GM13976 (cell line): Measurements from ENCODE around the gene SUGCT.

Source experiments
- DNase-seq: peaks from one replicate; pipeline ENCODE4 v3.0.0; 2012; ENCODE audit warnings: low spot score
- in situ Hi-C: fragments of 300-500 bp; cut with MboI; formaldehyde crosslinking; loops from one replicate; pipeline ENCODE4 v1.12.0; 2022; ENCODE audit warnings: low sequenced_read_pairs, mixed read lengths, inconsistent platforms; ENCODE audit not compliant: unreplicated experiment
- TF ChIP-seq, protein P1 (sequence below): IDR thresholded peaks from 2 replicates; pipeline ENCODE4 v1.5.1; 2012; ENCODE audit warnings: borderline replicate concordance, mild to moderate bottlenecking; ENCODE audit not compliant: insufficient read depth; ENCODE audit errors: extremely low read depth, missing control alignments, control extremely low read depth

The SUGCT gene

DNA sequence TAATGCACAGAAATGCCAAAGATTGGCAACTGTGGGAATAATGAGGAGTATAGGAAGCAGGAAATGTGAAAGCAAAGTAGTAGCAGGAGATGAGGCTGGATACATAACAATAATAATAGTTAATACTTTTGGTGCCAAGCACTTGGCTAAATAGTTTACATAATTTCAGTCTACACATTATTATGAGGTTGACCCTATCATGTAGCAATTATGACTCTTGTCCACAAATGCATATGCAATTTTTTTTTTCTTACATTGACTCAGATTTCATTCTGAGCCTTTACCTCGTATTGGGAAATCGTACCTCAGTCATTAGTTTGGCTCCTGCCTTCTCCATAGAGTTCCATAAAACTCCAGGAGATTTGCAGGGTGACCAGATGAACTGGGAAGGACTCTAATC, 219.9 kb downstream of the SUGCT start:
- in situ Hi-C loops = no loop called here
- TF ChIP-seq, protein P1, sequence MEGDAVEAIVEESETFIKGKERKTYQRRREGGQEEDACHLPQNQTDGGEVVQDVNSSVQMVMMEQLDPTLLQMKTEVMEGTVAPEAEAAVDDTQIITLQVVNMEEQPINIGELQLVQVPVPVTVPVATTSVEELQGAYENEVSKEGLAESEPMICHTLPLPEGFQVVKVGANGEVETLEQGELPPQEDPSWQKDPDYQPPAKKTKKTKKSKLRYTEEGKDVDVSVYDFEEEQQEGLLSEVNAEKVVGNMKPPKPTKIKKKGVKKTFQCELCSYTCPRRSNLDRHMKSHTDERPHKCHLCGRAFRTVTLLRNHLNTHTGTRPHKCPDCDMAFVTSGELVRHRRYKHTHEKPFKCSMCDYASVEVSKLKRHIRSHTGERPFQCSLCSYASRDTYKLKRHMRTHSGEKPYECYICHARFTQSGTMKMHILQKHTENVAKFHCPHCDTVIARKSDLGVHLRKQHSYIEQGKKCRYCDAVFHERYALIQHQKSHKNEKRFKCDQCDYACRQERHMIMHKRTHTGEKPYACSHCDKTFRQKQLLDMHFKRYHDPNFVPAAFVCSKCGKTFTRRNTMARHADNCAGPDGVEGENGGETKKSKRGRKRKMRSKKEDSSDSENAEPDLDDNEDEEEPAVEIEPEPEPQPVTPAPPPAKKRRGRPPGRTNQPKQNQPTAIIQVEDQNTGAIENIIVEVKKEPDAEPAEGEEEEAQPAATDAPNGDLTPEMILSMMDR = no peak
- DNase-seq = no peak

DNA sequence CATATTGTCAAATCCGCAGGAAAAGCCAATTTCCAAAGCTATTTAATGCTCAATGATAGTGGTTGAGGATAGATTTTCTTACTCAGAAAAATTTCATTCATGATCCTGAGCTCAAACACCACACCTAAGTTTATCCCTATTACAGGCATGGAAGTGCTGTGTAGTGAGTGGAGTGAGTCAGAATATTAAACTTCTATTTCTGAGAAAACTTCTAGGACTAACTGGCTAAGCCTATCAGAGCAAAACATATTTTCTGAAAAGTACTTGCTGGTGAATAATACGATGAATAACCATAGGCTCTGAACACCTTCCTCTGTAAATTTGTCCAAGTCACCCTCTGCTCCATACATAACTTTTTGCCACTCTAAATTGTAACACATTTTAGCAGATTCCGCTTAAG, 221.5 kb downstream of the SUGCT start:
- in situ Hi-C loops = no loop called here
- TF ChIP-seq, protein P1 = no peak
- no peak for DNase-seq

DNA sequence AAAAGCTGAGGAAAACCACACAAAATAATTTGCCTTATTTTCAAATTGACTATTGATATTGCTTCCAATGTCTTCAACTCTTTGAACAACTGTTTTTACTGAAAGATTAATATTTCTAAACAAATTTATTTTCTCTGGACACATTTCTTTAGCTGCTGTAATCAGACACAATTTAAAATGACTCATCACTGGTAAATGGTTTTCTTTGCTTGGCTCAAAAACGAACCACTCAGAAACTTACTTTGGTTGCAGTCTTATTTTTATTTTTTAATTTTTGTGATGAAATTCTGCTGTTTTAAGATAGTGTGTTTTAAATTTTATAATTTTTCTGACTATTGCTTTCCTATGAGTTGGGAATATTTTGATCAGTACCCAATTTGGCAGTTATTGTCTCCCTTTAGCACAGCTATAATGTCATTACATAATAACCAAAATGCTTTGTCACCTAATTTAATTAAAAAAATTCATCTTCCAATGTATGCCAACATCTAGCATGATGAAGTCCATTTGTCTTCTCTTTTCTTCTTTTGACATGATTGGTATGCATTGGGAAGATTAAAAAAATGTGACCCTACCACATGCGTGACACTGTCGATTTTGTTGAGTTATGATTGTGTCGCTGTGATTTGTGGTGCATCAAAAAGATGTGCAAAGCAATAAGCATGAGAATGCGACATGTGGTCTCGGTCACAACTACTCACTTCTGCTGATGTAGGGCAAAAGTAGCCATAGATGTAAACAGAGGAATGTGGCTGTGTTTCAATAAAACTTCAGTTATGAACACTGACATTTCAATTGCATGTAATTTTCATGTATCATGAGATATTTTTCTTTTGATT, 222.3 kb downstream of the SUGCT start:
- in situ Hi-C loops = no loop called here
- no peak for DNase-seq
- TF ChIP-seq, protein P1 = no peak

DNA sequence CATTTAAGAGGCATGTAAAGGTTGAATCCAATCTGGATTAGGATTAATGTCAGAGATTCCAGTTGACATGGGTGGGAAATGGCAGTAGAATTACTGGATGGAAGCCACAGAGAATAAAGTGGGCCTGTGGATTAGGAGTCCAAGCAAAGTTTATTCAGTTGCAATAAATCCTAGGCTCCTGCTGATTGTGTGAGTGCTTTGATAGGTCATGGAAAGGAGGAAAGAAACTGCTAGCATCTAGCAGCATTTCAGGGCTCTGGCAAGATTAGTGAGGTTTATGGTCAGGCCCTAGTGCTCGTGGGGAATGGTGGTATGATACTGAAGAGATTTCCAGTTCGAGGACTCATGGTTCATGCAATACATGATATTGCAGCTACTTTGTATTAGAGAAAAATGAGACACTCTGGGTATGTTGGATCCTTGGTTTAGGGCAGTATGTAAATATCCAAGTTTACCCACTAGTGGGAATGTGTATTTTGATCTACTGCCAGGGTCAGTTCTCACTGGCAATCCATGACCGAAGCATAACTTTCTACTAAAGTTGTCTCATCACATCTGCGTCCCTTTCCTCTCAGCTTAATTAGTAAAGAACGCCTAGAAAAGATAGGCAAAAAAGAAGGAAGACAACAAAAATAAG, 235.0 kb downstream of the SUGCT start:
- DNase-seq = no peak
- in situ Hi-C loops = no loop called here
- TF ChIP-seq, protein P1 = no peak

DNA sequence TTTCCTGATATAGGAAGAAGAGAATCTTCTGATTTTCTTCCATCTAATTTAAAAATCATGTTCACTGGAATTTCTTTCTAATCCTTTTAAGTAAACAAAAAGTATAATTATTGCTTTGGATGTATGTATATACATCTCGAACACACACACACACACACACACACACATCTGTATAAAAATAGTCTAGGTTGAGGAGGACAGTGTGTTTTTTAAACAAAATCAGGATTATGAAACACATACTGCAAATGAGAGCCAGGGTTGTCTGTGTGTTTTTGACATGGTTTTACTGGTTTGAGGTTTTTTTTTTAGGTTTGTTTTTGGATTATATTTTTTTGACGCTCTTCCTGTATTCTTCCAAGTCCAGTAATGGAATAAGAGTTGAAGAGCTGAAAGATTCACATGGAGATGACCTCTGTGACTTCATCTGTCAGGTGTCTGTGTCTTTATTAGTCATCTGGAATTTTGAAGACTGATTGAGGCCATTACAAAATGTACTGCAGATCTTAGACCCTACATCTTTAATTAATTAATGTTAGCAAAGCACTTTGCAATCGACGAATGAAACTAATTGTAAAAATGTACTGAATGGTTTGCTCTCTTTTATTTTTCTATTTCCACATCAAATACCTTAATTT, 237.1 kb downstream of the SUGCT start:
- DNase-seq = no peak
- in situ Hi-C loops = no loop called here

DNA sequence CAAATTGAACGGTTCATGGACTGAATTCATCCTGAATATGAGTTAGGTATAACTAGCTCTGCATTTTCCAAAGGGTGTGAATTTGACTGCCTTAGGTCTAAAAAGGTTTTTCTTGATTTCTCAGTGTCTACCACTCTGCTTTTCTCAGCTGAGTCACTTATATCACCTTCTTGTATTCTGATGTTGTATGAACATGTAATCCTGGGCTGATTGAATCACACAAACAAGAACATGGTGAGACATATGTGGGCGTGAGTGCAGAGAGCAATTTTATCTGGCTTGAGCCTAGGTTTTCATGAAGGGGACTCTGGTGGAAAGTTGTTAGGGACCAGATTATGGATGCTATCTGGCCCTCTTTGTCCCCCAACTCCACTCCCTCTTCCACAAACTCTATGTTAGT, 239.8 kb downstream of the SUGCT start:
- in situ Hi-C loops = no loop called here
- TF ChIP-seq, protein P1 = no peak
- no peak for DNase-seq

More for the DNA sequence above, 237.1 kb downstream of the SUGCT start:
- TF ChIP-seq, protein P1 = no peak
